Measurements from ENCODE around the gene KIAA1614. TPM values are rescaled to one million over a fixed set of nuclear protein-coding genes. Genes with fewer than 3 reads are reported as not detected.

The KIAA1614 gene
- polyA plus RNA-seq, 3 donors from 2014 or later: not detected

GRCh38 chr1:180974236-180974635, 61.5 kb downstream of the KIAA1614 start:
- Mint-ChIP-seq H3K36me3 (peaks cover 26 to 57% (median 38%) of the 10 kb centered on the region in 3 donors), H3K9me3 (no peaks in the 10 kb centered on the region), H3K4me3 (no peak overlapping the region), H3K27me3 (ENCODE audit: low read depth in 3 of 3) (peaks cover 0 to 2% (median 0%) of the 10 kb centered on the region in 3 donors), H3K4me1 (peaks cover 15 to 49% of the 10 kb centered on the region in 2 donors), H3K27ac (no peak overlapping the region)
- no peak for DNase-seq

GRCh38 chr1:180975551-180975950, 62.9 kb downstream of the KIAA1614 start:
- H3K27ac Mint-ChIP-seq: peak overlapping the region in 1 of 6 donors; percentile 15
- H3K9me3 Mint-ChIP-seq: no peaks in the 10 kb centered on the region

GRCh38 chr1:180976191-180976590, 63.5 kb downstream of the KIAA1614 start:
- no peak for DNase-seq
- Mint-ChIP-seq H3K4me3 (no peak overlapping the region), H3K36me3 (peaks cover 28 to 51% (median 33%) of the 10 kb centered on the region in 3 donors), H3K27me3 (ENCODE audit: low read depth in 3 of 3) (no peaks in the 10 kb centered on the region), H3K4me1 (peaks cover 21 to 52% of the 10 kb centered on the region in 2 donors), H3K27ac (no peak overlapping the region), H3K9me3 (no peaks in the 10 kb centered on the region)

More at GRCh38 chr1:180975551-180975950, 62.9 kb downstream of the KIAA1614 start:
- Mint-ChIP-seq H3K4me3 (no peak overlapping the region), H3K36me3 (peaks cover 30 to 57% (median 33%) of the 10 kb centered on the region in 3 donors), H3K27me3 (ENCODE audit: low read depth in 3 of 3) (no peaks in the 10 kb centered on the region), H3K4me1 (peaks cover 17 to 50% of the 10 kb centered on the region in 2 donors)
- DNase-seq: no peak

GRCh38 chr1:180976732-180977357, 64.1 kb downstream of the KIAA1614 start:
- Mint-ChIP-seq H3K4me3 (no peak overlapping the region), H3K27me3 (ENCODE audit: low read depth in 3 of 3) (no peaks in the 10 kb centered on the region), H3K9me3 (no peaks in the 10 kb centered on the region), H3K27ac (no peak overlapping the region), H3K4me1 (peaks cover 28 to 58% of the 10 kb centered on the region in 2 donors), H3K36me3 (peaks cover 27 to 51% (median 28%) of the 10 kb centered on the region in 3 donors)
- no peak for DNase-seq

- peaks cover 17 to 42% of the 10 kb centered on the region in 2 donors for H3K4me1 Mint-ChIP-seq
- H3K36me3 Mint-ChIP-seq: peaks cover 10 to 39% (median 20%) of the 10 kb centered on the region in 3 donors
- peak; percentile 14 to 33 (median 27) for DNase-seq
- peaks cover 0 to 2% (median 0%) of the 10 kb centered on the region in 3 donors for H3K27me3 Mint-ChIP-seq (ENCODE audit: low read depth in 3 of 3)
- H3K27ac Mint-ChIP-seq: peak overlapping the region; percentile 47 to 88 (median 73)
- no peaks in the 10 kb centered on the region for H3K9me3 Mint-ChIP-seq
- H3K4me3 Mint-ChIP-seq: peak overlapping the region in 4 of 5 donors; percentile 8 to 69 (median 44)
Measured at GRCh38 chr1:180981596-180982387, 69.1 kb downstream of the KIAA1614 start.

GRCh38 chr1:180982422-180982821, 69.7 kb downstream of the KIAA1614 start:
- no peak for DNase-seq
- peak overlapping the region in 1 of 5 donors; percentile 46 for H3K4me3 Mint-ChIP-seq
- peaks cover 17 to 42% of the 10 kb centered on the region in 2 donors for H3K4me1 Mint-ChIP-seq
- H3K9me3 Mint-ChIP-seq: no peaks in the 10 kb centered on the region
- peak overlapping the region; percentile 15 to 77 (median 59) for H3K27ac Mint-ChIP-seq
- H3K27me3 Mint-ChIP-seq (ENCODE audit: low read depth in 3 of 3): peaks cover 0 to 2% (median 0%) of the 10 kb centered on the region in 3 donors
- H3K36me3 Mint-ChIP-seq: peaks cover 14 to 41% (median 25%) of the 10 kb centered on the region in 3 donors

GRCh38 chr1:180988253-180988752, 75.6 kb downstream of the KIAA1614 start:
- Mint-ChIP-seq H3K27ac (peak overlapping the region in 1 of 6 donors; percentile 21), H3K36me3 (peaks cover 24 to 71% (median 25%) of the 10 kb centered on the region in 3 donors), H3K4me3 (no peak overlapping the region), H3K4me1 (peaks cover 0 to 3% of the 10 kb centered on the region in 2 donors), H3K27me3 (ENCODE audit: low read depth in 3 of 3) (peaks cover 0 to 2% (median 0%) of the 10 kb centered on the region in 3 donors), H3K9me3 (no peaks in the 10 kb centered on the region)
- DNase-seq: no peak

- Mint-ChIP-seq H3K4me3 (no peak overlapping the region), H3K27ac (no peak overlapping the region), H3K9me3 (no peaks in the 10 kb centered on the region), H3K4me1 (peaks cover 0 to 3% of the 10 kb centered on the region in 2 donors), H3K27me3 (ENCODE audit: low read depth in 3 of 3) (no peaks in the 10 kb centered on the region), H3K36me3 (peaks cover 13 to 45% (median 18%) of the 10 kb centered on the region in 3 donors)
- DNase-seq: no peak
Measured at GRCh38 chr1:180994262-180994661, 81.6 kb downstream of the KIAA1614 start.

- no peak for DNase-seq
- no peak overlapping the region for H3K4me3 Mint-ChIP-seq
- no peaks in the 10 kb centered on the region for H3K27me3 Mint-ChIP-seq (ENCODE audit: low read depth in 3 of 3)
- H3K4me1 Mint-ChIP-seq: peaks cover 1 to 14% of the 10 kb centered on the region in 2 donors
- no peaks in the 10 kb centered on the region for H3K9me3 Mint-ChIP-seq
- peaks cover 20 to 43% (median 25%) of the 10 kb centered on the region in 3 donors for H3K36me3 Mint-ChIP-seq
- no peak overlapping the region for H3K27ac Mint-ChIP-seq
Measured at GRCh38 chr1:180997843-180998504, 85.3 kb downstream of the KIAA1614 start.

Other genes starting within 250 kb of the KIAA1614 start
- gene STX6, start 110.0 kb downstream of the KIAA1614 start, polyA plus RNA-seq: 10 to 100 TPM in 1 of 3 donors, 1 to 10 TPM in 2; 6.0 to 14.4 (median 7.9) TPM
- gene MR1, start 121.1 kb downstream of the KIAA1614 start, polyA plus RNA-seq: 10 to 100 TPM; 45.0 to 62.7 (median 54.1) TPM
- 10 to 100 TPM; 11.6 to 22.7 (median 14.4) TPM for gene IER5, start 175.8 kb downstream of the KIAA1614 start, polyA plus RNA-seq